Stimulated activated CD8-positive, alpha-beta memory T cell treated with anti-CD3 and anti-CD28 coated beads, Interleukin-7, amount 100 ng/mL, for 24 hours (primary cell): Measurements from ENCODE around the gene MS4A15.
"Not testable (repeated sequence)": the region's sequence is repeated elsewhere in the genome, so short reads cannot be mapped to it uniquely, and the experiment has no call there.

Experiments used
- DNase-seq: peaks from one replicate; pipeline ENCODE4 v3.0.0-alpha.2; 2020; ENCODE audit warnings: low read depth

Gene MS4A15, protein sequence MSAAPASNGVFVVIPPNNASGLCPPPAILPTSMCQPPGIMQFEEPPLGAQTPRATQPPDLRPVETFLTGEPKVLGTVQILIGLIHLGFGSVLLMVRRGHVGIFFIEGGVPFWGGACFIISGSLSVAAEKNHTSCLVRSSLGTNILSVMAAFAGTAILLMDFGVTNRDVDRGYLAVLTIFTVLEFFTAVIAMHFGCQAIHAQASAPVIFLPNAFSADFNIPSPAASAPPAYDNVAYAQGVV

DNA sequence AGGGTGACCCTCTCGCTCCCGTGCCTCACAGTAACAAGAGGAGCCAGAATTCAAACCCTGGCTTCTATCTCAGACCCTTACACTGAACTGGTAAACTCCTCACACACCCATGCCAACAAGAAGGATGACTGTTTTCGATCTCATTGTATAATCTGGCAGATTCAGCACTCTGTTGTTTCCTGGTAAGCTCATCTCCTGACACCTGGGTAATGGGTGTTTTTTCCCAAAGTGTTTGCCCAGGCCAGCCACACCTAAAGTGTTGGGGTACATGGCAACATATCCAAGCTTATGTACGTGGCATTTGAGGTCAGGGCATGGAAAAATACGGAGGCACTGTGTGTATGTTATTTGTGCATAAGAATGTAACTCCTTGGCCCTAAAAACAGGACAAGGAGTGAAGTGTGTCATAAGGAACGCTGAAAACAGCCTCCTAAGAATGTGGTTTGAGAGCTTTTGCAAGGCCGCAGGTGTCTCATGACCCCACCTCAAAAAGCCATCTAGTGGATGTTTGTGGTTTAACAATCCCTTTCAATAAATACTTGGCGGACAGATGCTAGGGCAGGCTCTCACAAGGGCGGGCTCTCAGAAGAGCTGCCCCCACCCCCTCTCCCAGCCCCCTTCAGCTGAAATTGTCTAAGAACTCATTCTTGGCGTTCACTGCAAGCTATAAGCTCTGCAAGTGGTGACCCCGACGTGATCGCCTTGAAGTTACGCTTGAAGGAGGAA lies at the start of gene MS4A15:
Gene MS4A15, plus strand, starts transcription at position 561 of the 726 bp plus-strand sequence. CDS start 6,867 bp downstream, outside the sequence.
- DNase-seq = no peak

DNA sequence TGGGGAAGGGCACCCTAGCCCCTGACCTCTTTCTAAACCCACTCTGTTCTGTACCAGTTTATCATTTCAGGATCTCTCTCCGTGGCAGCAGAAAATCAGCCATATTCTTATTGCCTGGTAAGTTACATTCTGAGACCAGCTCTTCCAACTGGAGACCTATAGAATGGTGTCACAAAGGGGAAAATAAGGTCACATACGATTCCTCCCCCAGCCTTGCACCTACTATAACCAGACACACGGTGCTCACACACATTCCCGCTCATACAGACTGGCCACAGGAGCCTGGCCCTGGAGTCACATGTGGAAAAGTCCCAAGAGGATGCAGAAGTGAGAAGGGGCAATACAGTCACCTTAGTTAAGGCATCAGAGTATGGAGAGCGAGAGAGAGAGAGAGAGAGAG lies 49.7 kb upstream of the MS4A15 start:
- no peak for DNase-seq

DNA sequence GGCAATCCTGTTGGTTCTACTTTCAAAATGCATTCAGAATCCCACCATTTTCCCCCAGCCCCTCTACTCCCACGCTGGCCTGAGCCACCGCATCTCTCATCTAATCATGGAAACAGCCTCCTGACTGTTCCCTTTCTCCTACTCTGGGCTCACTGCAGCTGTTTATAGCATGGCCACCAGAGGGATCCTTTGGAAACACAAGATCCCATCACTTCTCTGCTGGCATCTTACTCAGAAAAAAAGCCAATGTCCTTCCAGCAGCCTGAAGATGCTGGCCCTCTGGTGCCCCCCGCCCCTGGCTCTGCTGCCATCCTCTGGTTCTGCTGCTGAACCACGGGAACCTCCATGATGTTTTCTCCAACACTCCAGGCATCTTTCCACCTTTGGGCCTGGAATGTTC lies 46.2 kb upstream of the MS4A15 start:
- no peak for DNase-seq

DNA sequence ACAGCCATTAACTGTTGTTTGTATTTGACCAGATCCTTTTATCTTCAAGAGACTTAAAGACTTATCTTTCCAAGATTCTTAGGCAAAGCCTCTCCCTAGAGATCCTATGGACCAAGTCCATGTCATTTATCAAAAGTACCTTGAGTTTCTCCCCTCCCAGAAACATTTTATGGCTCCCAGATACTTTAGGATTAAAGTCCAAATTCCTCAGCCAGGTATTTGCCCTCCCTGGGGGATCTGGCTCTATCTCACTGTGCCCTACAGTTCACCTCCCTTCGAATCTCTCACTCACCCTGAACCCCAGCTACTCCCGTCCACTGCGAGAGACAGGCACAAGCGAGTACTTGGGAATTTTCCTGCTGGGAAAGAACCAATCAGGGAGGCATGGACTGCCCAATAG lies 45.4 kb upstream of the MS4A15 start:
- no peak for DNase-seq

DNA sequence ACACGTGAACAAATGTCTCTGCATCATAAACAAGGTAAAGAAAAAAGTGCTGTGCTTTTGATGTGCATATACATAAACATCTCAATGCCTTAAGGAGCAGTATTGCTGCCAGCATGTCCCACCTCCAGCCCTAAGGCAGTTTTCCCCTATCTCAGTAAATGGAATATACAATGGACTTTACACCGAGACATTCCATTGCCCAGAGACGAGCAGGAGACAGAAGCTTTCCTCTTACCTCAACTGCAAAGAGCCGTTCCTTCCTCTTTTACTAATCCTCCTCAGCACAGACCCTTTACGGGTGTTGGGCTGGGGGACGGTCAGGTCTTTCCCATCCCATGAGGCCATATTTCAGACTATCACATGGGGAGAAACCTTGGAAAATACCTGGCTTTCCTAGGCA lies 43.2 kb upstream of the MS4A15 start:
- DNase-seq = not testable (repeated sequence)

DNA sequence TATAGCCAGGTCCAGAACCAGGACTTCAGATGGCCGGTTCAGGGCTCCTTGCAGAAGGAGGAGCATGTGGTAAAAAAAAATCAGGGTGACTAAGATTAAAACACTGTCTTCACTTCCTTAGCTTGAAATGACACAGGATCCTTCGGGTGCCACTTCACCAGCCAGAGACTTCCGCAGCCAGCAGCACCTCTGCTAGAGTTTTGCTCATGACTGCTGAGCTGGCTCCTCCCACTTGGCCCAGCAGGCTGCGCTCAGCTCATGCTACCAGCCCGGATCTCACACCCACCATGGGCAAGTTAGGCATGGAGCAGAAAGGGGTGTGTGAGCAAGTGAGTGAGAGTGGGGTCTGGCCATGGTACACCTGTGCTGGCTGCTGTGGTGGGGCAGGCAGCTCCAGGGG lies 38.7 kb upstream of the MS4A15 start:
- DNase-seq = no peak

DNA sequence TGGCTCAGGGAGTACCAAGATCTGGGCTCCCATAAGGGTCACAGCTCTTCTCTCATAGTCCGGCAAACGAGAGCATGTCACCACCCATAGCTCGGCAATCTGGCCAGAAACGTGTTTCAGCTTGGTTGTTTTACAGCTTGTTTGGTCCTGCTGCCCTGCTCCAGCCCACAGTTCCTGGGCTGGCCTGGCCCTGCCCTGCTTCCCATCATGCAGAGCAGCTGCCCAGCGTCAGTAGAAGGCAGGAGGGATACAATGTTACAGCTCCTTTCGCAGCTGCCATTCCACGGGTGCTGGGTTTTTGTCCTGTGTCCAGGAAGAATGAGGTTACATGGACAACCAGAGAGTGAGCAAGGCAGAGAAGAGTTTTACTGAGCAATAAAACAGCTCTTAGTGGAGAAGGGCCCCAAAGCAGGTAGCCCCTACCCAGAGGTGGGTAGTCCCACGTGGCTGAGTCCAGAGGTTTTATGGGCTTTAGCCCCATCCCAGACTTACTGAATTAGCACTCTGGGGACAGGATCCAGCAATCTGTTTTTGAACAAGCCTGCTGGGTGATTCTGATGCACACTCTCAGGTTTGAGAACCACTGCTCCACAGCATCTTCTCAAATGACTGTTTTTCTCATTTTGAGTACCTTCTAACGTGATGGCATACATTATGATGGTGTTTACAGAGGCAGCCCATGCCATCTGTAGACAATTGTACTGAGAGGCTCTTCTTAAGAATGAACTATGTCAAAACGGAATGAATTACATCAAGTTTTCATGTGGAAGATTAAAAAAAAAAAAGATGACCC lies 37.9 kb upstream of the MS4A15 start:
- DNase-seq = no peak

DNA sequence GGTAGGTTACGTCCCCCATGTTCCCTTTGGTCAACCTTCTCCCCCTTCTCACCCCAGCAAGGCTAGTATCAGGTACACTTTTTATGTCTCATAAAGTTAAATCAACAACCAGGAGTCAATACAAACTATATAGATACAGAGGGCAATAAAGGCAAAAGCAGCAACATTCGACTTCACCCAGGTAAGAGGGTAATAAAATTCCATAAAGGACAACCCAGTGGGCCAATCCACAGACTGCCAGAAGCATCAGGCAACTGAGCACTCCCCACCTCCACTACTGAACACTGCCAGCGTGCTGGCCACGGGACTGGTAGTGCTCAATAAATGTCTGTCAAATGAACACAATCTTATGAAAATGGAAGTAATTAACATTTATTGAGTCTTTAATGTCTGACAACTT lies 37.3 kb upstream of the MS4A15 start:
- DNase-seq = no peak

DNA sequence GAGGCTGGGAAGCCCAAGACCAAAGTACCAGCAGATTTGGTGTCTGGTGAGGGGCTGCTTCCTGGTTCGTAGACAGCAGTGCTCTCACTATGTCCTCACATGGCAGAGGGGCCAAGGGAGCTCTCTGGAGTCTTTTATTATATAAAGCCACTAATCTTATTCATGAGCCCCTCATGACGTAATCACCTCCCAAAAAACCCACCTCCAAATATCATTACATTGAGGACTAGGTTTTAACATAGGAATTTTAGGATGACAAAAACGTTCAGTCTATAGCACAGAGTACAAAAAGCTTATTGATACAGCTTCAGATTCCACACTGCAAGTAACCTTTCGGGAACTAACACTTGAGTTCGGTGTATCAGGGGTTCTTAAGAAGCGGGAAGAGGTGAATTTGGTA lies 36.2 kb upstream of the MS4A15 start:
- DNase-seq = no peak

DNA sequence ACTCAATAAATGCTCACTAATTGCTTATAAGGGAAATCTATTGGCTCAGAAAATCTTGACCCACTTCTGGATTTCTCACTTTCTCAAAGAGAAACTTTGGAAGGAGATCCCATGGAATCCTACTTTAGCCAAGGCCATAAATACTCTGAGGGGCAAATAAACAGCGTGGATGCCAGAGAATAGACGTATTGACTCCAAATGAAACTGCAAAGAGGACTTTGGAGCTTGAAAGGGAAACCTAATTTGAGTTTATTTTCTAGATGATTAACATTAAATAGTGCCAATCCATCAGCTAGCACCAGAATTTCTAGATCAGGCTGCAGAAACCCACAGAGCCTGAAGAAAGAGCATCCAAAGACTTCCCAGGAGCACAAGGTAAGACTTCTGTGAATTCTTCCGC lies 32.2 kb upstream of the MS4A15 start, which contains the start of gene MS4A18:
Gene MS4A18, plus strand, starts transcription at position 301 of the 400 bp plus-strand sequence.
- no peak for DNase-seq

DNA sequence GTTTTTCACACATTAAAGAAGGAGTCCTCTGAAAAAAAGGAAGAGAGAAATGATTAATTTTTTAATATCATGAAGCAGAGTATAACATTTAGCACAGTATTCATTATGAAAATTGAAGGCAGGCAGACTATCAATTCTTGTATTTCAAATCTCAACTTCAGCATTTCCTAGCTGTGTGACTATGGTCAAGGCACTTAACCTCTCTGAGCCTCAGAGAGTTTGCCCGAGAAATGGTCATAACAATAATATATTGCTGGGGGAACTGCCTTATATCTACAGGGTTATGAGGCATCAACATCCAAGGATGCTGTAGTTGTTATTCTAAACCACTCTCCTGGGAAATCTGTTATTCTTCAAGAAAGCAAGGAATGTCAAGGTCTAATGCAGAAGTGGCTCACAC lies 31.1 kb upstream of the MS4A15 start:
- no peak for DNase-seq

DNA sequence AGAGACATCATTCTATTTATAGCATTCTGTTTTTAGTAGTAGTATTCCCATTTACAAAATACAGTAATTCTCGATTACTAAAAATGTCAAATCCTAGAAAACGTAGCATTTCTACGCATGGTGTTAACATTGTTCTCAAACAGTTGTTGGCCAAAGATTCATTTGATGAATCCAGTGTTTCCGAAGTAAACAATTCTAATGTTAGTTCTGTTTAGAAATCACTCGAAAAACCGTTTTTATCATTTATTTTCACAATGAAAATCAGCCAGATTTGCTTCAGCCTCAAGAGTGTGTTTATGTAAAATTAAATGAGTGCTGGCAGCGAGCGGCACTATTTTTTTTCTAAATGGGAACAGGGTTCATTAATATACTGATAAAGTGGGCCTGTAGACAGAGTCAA lies 25.1 kb upstream of the MS4A15 start:
- no peak for DNase-seq

DNA sequence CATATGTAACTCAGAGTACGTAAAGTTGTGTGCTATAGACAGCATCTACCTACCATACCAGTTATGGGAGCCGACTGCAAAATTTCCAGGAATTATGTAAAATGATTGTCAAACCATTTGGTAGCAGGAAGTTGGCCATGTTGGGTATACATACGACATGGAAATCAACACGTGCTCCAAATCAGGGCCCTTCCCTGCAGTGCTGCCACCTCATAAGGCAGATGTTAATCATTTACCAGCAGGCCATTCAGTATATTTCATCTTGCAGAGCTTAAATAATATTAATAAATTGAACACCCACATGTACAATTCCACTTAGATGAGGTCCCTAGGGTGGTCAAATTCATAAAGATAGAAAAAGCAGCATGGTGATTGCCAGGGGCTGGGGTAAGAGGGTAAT lies 22.4 kb upstream of the MS4A15 start:
- DNase-seq = no peak

DNA sequence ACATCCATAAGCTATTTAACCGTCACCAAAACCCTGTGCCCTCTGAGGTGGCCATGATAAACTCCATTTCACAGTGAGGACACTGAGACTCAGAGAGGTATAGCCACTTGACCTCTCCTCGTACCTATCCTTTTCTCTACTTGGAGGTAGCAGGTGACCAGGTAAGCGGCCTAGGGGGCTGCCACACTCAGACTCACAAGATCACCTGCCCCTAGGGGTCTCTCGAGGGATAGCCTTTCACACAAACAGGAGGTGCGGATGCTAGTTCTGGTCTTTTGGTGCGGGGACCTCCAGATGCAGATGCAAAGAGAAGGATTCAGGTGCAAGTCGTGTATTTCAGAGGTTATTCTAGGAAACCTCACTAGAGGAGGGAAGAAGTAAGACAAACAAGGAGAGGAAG lies 17.6 kb upstream of the MS4A15 start:
- no peak for DNase-seq

DNA sequence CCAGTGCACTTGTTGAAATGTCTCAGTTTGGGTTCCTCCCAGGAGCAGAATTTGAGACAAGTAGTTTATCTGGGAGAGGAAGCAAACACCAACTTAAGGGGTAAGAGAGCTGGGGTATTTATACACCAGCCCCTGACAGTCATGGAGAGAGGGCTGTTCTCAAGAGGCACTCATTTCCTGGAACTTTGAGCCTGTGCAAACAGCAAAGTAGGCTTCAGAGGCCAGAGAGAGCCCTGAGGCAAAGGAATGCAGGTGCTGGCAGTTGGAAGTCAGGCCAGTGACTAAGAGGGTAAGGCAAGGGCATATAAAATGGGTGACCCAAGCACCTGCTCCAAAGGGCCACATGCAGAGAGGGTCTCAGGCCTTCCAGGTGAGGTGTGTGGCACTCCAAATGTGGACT lies 16.1 kb upstream of the MS4A15 start:
- DNase-seq = no peak

DNA sequence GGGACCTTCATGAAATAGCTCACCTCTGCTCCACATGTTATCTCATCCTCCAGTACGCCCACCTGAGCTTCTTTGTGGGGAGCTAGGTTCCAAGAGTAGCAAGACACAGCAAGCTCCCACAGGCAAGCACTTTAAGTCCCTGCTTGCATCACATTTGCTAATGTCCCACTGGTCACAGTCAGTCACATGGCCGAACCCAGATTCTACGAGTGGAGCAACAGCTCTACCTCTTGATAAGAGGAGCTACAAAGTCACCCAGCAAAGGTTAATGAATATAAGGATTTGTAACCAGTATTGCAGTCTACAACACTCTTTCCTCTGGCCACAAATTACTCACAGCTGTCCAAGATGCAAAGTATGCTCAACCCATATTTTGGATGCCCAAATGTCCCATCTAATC lies 15.2 kb upstream of the MS4A15 start:
- DNase-seq = no peak

DNA sequence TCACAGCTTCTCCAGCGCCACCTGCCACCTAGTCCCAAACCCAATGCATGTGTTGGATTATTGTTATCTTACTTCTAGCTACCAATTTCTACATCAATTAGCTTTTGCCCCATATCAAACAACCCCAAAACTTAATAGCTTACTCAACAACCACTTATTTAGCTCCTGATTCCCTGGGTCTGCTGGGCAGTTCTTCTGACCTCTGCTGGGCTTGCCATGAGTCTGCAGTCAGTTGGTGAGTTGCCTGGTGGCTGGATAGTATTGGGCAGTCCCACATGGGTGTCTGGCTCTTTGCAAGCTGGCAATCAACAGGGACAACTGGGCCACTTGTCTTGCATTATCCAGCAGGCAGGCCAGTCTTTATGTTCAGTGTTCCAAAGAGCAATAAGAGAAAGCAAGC lies 13.6 kb upstream of the MS4A15 start:
- DNase-seq = no peak

DNA sequence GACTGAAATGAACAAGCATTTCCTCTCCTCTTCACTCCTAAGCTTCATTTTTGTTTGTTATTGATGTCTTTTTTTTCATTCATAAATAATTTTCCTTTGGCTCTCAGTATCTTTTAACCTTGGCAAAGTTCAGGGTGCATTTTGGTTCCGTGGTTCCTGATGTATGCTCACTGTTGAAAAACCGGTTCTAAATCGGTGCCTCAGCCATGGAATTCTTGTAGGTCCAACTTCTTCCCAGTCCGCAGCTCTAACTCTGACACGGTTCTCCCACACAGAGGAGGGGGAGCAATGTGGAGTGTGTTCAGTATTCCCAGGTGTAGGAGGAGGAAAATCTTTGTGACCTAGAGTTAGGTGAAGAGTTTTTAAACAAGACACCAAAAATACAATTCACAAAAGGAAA lies 12.6 kb upstream of the MS4A15 start:
- no peak for DNase-seq

DNA sequence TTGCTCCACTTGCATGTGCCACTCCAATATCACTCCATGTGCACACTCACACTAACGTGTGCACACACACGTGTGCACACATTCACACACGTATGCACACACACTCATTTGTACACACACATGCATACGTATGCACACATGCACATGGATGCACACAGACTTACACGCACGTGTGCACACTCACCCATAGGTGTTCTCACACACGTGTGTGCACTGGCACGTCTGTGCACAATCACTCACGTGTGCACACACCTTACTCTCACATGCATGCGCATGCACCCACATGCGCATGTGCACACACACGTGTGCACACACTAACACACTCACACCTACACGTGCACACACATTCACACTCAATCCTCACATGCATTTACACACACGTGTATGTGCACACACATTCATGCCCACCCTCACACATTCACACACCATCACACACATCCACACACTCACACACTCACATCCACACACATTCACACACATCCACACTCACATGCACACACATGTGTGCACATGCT lies 9.3 kb upstream of the MS4A15 start:
- DNase-seq = no peak

DNA sequence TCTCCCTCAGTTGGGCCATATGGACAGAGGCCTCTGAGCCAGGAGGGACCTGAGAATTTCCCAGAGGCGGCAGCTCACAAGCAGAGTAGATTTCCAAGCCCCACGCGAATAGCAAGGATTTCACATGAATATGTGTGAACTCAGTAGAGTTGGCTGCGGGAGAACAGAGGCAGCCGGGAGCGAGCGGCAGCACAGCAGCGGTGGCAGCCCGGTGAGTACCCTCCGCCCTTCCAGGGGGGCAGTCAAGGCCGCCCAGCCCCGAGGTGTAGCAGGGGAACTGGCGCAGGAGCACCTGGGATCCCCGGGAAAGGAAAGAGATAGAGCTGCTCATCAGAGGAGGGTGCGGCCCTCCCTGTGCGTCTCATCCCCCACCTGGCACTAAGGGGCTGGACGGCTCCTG lies 8.4 kb upstream of the MS4A15 start:
- DNase-seq = no peak

DNA sequence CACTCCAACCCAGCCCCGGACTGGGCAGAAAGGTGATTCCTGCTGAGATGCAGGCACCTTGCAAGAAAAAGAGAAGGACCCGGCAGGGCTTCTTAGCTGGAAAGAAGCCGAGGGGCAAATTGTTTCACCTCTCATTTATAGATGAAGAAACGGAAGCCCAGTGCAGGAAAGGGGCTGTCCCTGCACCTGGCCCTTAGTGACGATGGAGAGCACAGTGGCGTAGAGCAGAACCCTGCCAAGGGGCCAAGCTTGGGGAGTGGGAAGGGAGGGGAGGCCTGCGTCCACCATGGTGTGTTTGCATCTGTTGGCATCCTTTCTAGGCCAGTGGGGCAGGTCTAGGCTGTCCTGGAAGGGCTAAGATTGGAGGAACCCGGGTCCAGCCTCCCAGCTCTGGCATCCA lies 7.8 kb upstream of the MS4A15 start:
- no peak for DNase-seq

DNA sequence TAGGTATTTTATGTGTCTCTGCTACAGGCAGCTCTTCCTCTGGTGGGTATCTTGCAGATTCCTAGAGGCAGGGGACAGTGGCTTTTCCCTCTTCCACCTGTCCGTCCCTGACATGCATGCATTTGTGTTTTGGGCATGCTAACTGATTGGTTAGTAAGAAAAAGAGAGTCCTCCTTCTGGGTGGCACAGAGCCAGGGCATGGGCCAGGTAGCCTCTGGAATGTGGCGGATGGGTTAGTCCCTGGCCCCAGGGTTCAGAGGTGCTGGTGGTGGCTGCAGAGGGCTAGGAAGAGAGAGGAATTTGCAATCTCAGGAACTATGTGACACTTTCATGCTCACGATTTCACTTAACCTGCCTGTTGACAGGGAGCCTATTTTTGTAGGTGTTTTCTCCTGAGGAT lies 5.8 kb upstream of the MS4A15 start:
- DNase-seq = no peak

DNA sequence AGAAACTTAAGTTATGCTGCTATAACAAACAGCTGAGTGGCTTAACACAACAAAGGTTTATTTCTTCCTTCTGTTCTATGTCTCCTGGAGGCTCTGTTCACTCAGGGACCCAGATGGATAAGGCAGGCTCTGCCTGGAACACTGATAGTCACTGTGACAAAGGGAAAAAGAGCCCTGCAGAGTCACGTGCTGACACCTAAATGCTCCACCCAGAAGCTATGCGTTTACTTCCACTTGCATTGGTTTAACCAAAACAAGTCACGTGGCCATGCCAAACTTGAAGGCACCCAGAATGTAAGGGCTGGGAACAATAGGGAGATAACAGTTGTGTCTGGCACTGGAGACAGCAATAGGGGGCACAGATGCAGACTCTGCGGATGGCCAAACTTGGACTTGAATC lies 3.4 kb upstream of the MS4A15 start:
- DNase-seq = no peak
